A549 (cell line): ENCODE data around the gene KIAA1755.

ENCODE experiments used
- BHLHE40 ChIP-seq: IDR thresholded peaks from 2 replicates; pipeline ENCODE4 v1.6.1; 2012; ENCODE audit warnings: low read depth, low read length, inconsistent platforms
- CHD4 ChIP-seq: fragments of 200-600 bp; sonication (generic); IDR thresholded peaks from 2 replicates; pipeline ENCODE4 v1.6.1; 2016; ENCODE audit warnings: antibody characterized with exemption, mild to moderate bottlenecking, borderline replicate concordance
- CTCF ChIP-seq: fragments of >200 bp; sonication (Bioruptor Twin); formaldehyde crosslinking; IDR thresholded peaks from 3 replicates; pipeline ENCODE4 v1.5.1; 2016
- HEYL ChIP-seq: fragments of 250-450 bp; sonication (Bioruptor Pico); IDR thresholded peaks from 2 replicates; pipeline ENCODE4 v1.8.0; 2021; ENCODE audit warnings: mild to moderate bottlenecking, moderate library complexity
- HOXB13 ChIP-seq: fragments of 250-450 bp; sonication (Bioruptor Pico); IDR thresholded peaks from 2 replicates; pipeline ENCODE4 v1.5.0; 2020; ENCODE audit warnings: low read depth, mild to moderate bottlenecking, moderate library complexity
- JUN ChIP-seq, 2 experiments: fragments of >200 bp; sonication (Bioruptor Twin); formaldehyde crosslinking; IDR thresholded peaks; 2 replicates in 1 of 2; 3 replicates in 1 of 2; pipeline ENCODE4 v1.6.1; 2016 to 2017
- MAFK ChIP-seq: fragments of 450-650 bp; IDR thresholded peaks from 2 replicates; pipeline ENCODE4 v1.6.1; 2014; ENCODE audit not compliant: partially characterized antibody
- PBX3 ChIP-seq: IDR thresholded peaks from 2 replicates; pipeline ENCODE4 v1.6.1; 2012
- POLR2A ChIP-seq: IDR thresholded peaks from 2 replicates; pipeline ENCODE4 v1.6.1; 2012; ENCODE audit warnings: mild to moderate bottlenecking, low read length
- POLR2AphosphoS2 ChIP-seq: conservative IDR thresholded peaks from 2 replicates; pipeline ENCODE4 v1.6.1; 2012; ENCODE audit warnings: low read length, improper control_type of control experiment, inconsistent platforms
- RAD21 ChIP-seq, 2 experiments: fragments of >200 bp in 1 of 2; sonication (Bioruptor Twin) in 1 of 2; formaldehyde crosslinking in 1 of 2; IDR thresholded peaks in 1 of 2; conservative IDR thresholded peaks in 1 of 2; 2 replicates in 1 of 2; 3 replicates in 1 of 2; pipeline ENCODE4 v1.6.1; 2012 to 2018; ENCODE audit warnings: inconsistent platforms in 1 of 2
- TF ChIP-seq, protein P1 (sequence below): fragments of 250-450 bp; sonication (Bioruptor Pico); IDR thresholded peaks from 2 replicates; pipeline ENCODE4 v1.5.0; 2021; ENCODE audit warnings: mild to moderate bottlenecking, moderate library complexity, borderline replicate concordance
- TF ChIP-seq, protein P2 (sequence below): IDR thresholded peaks from 2 replicates; pipeline ENCODE4 v1.6.1; 2012
- TF ChIP-seq, protein P3 (sequence below): fragments of 200-600 bp; sonication (generic); IDR thresholded peaks from 2 replicates; pipeline ENCODE4 v1.6.1; 2016; ENCODE audit warnings: antibody characterized with exemption, mild to moderate bottlenecking, moderate library complexity

DNA sequence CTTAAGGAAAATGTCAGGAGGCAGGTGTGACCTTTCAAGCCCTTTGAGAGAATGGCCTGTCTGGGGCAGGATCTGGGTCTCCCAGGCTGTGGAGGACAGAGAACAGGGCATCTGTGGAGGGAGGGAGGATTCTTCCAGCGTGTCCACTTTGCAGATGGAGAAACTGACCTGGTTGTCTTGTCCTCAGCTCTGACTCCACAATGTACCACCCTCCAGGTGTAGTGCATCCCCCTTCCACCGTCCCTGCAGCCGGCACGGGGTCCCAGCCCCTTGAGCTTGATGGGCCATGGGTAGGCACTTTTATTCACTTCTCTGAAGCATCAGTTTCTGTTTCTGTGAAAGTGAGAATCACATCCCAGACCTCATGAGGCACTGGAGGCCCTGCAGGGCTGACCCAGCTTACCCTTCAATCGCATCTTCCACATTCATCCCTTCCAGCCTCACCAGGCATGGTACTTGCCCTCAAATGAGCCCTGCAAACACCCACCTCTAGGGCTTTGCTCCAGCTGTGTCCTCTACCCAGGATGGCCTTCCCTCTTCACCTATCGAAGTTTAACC is 90.8 kb downstream of the KIAA1755 start:
- no peak for TF ChIP-seq BHLHE40
- no peak for TF ChIP-seq CTCF
- no peak for TF ChIP-seq JUN (IDR thresholded peaks at IDR 0.05)
- no peak for TF ChIP-seq RAD21 (conservative IDR thresholded peaks at IDR 0.05 in 1 of 2, IDR thresholded peaks at IDR 0.05 in 1 of 2)
- no peak for TF ChIP-seq POLR2A
- TF ChIP-seq, protein P1, sequence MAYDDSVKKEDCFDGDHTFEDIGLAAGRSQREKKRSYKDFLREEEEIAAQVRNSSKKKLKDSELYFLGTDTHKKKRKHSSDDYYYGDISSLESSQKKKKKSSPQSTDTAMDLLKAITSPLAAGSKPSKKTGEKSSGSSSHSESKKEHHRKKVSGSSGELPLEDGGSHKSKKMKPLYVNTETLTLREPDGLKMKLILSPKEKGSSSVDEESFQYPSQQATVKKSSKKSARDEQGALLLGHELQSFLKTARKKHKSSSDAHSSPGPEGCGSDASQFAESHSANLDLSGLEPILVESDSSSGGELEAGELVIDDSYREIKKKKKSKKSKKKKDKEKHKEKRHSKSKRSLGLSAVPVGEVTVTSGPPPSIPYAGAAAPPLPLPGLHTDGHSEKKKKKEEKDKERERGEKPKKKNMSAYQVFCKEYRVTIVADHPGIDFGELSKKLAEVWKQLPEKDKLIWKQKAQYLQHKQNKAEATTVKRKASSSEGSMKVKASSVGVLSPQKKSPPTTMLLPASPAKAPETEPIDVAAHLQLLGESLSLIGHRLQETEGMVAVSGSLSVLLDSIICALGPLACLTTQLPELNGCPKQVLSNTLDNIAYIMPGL (CRISPR knock-in tag): no peak
- no peak for TF ChIP-seq CHD4
- TF ChIP-seq, protein P2, sequence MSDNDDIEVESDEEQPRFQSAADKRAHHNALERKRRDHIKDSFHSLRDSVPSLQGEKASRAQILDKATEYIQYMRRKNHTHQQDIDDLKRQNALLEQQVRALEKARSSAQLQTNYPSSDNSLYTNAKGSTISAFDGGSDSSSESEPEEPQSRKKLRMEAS: no peak
- no peak for TF ChIP-seq HOXB13 (CRISPR knock-in tag)
- no peak for TF ChIP-seq MAFK
- TF ChIP-seq PBX3: no peak
- no peak for TF ChIP-seq POLR2AphosphoS2
- no peak for TF ChIP-seq HEYL (CRISPR knock-in tag)
- TF ChIP-seq, protein P3, sequence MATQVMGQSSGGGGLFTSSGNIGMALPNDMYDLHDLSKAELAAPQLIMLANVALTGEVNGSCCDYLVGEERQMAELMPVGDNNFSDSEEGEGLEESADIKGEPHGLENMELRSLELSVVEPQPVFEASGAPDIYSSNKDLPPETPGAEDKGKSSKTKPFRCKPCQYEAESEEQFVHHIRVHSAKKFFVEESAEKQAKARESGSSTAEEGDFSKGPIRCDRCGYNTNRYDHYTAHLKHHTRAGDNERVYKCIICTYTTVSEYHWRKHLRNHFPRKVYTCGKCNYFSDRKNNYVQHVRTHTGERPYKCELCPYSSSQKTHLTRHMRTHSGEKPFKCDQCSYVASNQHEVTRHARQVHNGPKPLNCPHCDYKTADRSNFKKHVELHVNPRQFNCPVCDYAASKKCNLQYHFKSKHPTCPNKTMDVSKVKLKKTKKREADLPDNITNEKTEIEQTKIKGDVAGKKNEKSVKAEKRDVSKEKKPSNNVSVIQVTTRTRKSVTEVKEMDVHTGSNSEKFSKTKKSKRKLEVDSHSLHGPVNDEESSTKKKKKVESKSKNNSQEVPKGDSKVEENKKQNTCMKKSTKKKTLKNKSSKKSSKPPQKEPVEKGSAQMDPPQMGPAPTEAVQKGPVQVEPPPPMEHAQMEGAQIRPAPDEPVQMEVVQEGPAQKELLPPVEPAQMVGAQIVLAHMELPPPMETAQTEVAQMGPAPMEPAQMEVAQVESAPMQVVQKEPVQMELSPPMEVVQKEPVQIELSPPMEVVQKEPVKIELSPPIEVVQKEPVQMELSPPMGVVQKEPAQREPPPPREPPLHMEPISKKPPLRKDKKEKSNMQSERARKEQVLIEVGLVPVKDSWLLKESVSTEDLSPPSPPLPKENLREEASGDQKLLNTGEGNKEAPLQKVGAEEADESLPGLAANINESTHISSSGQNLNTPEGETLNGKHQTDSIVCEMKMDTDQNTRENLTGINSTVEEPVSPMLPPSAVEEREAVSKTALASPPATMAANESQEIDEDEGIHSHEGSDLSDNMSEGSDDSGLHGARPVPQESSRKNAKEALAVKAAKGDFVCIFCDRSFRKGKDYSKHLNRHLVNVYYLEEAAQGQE: no peak
